ENCODE measurements around the gene TREX2.

- TF ChIP-seq CTCF (IDR thresholded peaks at IDR 0.05) (no peak), POLR2A (IDR thresholded peaks at IDR 0.05) (no peak)
These were observed 32.0 kb upstream of the TREX2 start for GRCh38 chrX:153477901-153478300.

All from vagina (tissue), 2 donors.